Pancreas (tissue), 10 donors: ENCODE data around the gene NDOR1. TPM values are rescaled to one million over a fixed set of nuclear protein-coding genes. Genes with fewer than 3 reads are reported as not detected.

ENCODE experiments used
- ATAC-seq, 4 donors: fragments of 200-7000 bp; cut with Tn5 transposase; one replicate each; pipeline versions ENCODE4 v1.8.0 to v1.9.1; 2020; ENCODE audit warnings: mild to moderate bottlenecking in 4 of 4, moderate library complexity in 4 of 4
- DNase-seq, 6 donors: peaks; one replicate each; pipeline ENCODE4 v3.0.0-alpha.2; 2020
- FAIRE-seq: peaks from 2 replicates; lab custom pipeline; 2012; peaks lifted over from hg19 to GRCh38; lab: Jason Lieb, UNC
- H3K27ac ChIP-seq, 4 donors: fragments of 200-600 bp; sonication (generic); 1 replicate in 3 of 4; 2 replicates in 1 of 4; pipeline versions ENCODE4 v1.5.0 to v1.8.0; 2020
- H3K27me3 ChIP-seq, 4 donors: fragments of 200-600 bp; one replicate each; pipeline ENCODE4 v1.8.0; 2021
- H3K36me3 ChIP-seq, 3 donors: fragments of 200-600 bp; sonication (generic) in 1 of 3; one replicate each; pipeline versions ENCODE4 v1.5.0 to v1.8.0; 2020 to 2021
- H3K4me1 ChIP-seq, 3 donors: fragments of 200-600 bp; one replicate each; pipeline ENCODE4 v1.8.0; 2021
- H3K4me3 ChIP-seq, 4 donors: fragments of 200-600 bp; sonication (generic) in 2 of 4; one replicate each; pipeline versions ENCODE4 v1.5.0 to v1.8.0; 2020 to 2021
- H3K9me3 ChIP-seq, 4 donors: fragments of 200-600 bp; one replicate each; pipeline ENCODE4 v1.8.0; 2021
- CTCF ChIP-seq, 4 donors: fragments of 200-600 bp; sonication (generic) in 3 of 4; IDR thresholded peaks; one replicate each; pipeline versions ENCODE4 v1.5.0 to v1.8.0; 2021; ENCODE audit warnings: antibody characterized with exemption in 4 of 4
- WGBS, 2 donors: extraction: QIAGEN DNeasy Blood & Tissue Kit; methylation state at CpG; one replicate each; pipeline ENCODE4 v1.1.7; 2013; 5-methylcytosine and 5-hydroxymethylcytosine counted together
- intact Hi-C, 3 donors: fragments of 100-400 bp; cut with DNase I; formaldehyde crosslinking; loops; one replicate each; pipeline versions ENCODE4 v1.11.1 to v1.14.2; 2022
- polyA plus RNA-seq, 2 donors: library from polyadenylated mRNA; stranded (reverse); fragments of 200-250 nt; gene quantifications; one replicate each; pipeline ENCODE4 v1.2.3, GENCODE V29; 2013
- total RNA-seq, 6 donors: library from RNA; stranded (reverse); fragmentation: NEBNext Ultra II Directional in 4 of 6; extraction: Animal tissue kit (Norgen Biotek cat#: 25700) in 4 of 6; gene quantifications; one replicate each; pipeline versions ENCODE4 v1.2.1 to v1.2.4, GENCODE V29; 2021 to 2023
- donor health status: healthy with polysubstance abuse.
- donor health status: DM: no; HTN: no; CAD: no; lungs with moderate emphysema.
- donor health status: DM: no; HTN: no; CAD: no.
- donor health status: control.
- donor health status: control.
- donor health status: Bipolar disorder and iron deficiency.
- donor health status: DM: yes; HTN: yes; CAD: no.
- donor health status: DM: no; HTN: no; CAD: no.
- donor health status: DM: no; HTN: no; CAD: no.
- donor health status: DM: yes; HTN: yes; CAD: no.

NDOR1 gene
- total and polyA plus RNA-seq, 8 donors: 4.6 to 25.4 (median 6.8) TPM

GRCh38 chr9:137250329-137251193 lies 45.1 kb downstream of the NDOR1 start:
- 50 to 56% methylated on average over 17 of the region's 18 CpGs for WGBS, 2 donors
- intact Hi-C loops: no loop called here
- Histone ChIP-seq H3K4me3 (no peak overlapping the region), H3K9me3 (no peaks in the 10 kb centered on the region), H3K4me1 (peaks cover 0 to 8% (median 0%) of the 10 kb centered on the region in 3 donors), H3K27ac (no peak overlapping the region), H3K36me3 (no peaks in the 10 kb centered on the region), H3K27me3 (no peaks in the 10 kb centered on the region)
- no peak for FAIRE-seq
- peak in 2 of 6 donors; percentile 63 to 80 for DNase-seq
- no peak for ATAC-seq
- TF ChIP-seq CTCF (IDR thresholded peaks at IDR 0.05): no peak

- no peak for FAIRE-seq
- DNase-seq: no peak
- no peak for TF ChIP-seq CTCF (IDR thresholded peaks at IDR 0.05)
- ATAC-seq: no peak
- WGBS, 2 donors: 76 to 84% methylated on average over 4 of the region's 4 CpGs
- Histone ChIP-seq H3K4me3 (no peak within 1 kb of the TSS), H3K9me3 (no peaks in the 10 kb centered on the region), H3K4me1 (peaks cover 1 to 9% (median 2%) of the 10 kb centered on the region in 3 donors), H3K27ac (no peak within 1 kb of the TSS), H3K36me3 (no peaks in the 10 kb centered on the region), H3K27me3 (no peaks in the 10 kb centered on the region)
- intact Hi-C loops: no loop called here
Measured at GRCh38 chr9:137251194-137251461, 45.6 kb downstream of the NDOR1 start, which contains the start of gene STPG3. Gene STPG3 (plus strand): TSS chr9:137251286. CDS start chr9:137251287, 1 bp downstream.

- Histone ChIP-seq H3K9me3 (no peaks in the 10 kb centered on the region), H3K4me1 (peaks cover 3 to 15% (median 8%) of the 10 kb centered on the region in 3 donors), H3K4me3 (no peak overlapping the region), H3K36me3 (no peaks in the 10 kb centered on the region), H3K27me3 (no peaks in the 10 kb centered on the region), H3K27ac (no peak overlapping the region)
- FAIRE-seq (no peak), ATAC-seq (no peak), DNase-seq (no peak)
- 90 to 92% methylated on average over 22 of the region's 22 CpGs for WGBS, 2 donors
- no peak for TF ChIP-seq CTCF (IDR thresholded peaks at IDR 0.05)
- intact Hi-C loops: no loop called here
Measured at GRCh38 chr9:137251490-137252268, 46.2 kb downstream of the NDOR1 start.

- H3K27ac ChIP-seq: no peak overlapping the region
- DNase-seq (no peak), ATAC-seq (peak in 1 of 4 donors; percentile 14), FAIRE-seq (no peak)
- 83 to 91% methylated on average over 32 to 35 of the region's 35 CpGs for WGBS, 2 donors
- H3K9me3 ChIP-seq: no peaks in the 10 kb centered on the region
- TF ChIP-seq CTCF (IDR thresholded peaks at IDR 0.05): no peak
- no peak overlapping the region for H3K4me3 ChIP-seq
- H3K4me1 ChIP-seq: peaks cover 3 to 17% (median 10%) of the 10 kb centered on the region in 3 donors
- intact Hi-C loops: no loop called here
- H3K27me3 ChIP-seq: no peaks in the 10 kb centered on the region
- no peaks in the 10 kb centered on the region for H3K36me3 ChIP-seq
Measured at GRCh38 chr9:137252555-137253506, 47.3 kb downstream of the NDOR1 start.
